ENCODE measurements around the gene HCFC1R1.
"Not testable (repeated sequence)": the region's sequence is repeated elsewhere in the genome, so short reads cannot be mapped to it uniquely, and the experiment has no call there.

HCFC1R1 gene

DNA sequence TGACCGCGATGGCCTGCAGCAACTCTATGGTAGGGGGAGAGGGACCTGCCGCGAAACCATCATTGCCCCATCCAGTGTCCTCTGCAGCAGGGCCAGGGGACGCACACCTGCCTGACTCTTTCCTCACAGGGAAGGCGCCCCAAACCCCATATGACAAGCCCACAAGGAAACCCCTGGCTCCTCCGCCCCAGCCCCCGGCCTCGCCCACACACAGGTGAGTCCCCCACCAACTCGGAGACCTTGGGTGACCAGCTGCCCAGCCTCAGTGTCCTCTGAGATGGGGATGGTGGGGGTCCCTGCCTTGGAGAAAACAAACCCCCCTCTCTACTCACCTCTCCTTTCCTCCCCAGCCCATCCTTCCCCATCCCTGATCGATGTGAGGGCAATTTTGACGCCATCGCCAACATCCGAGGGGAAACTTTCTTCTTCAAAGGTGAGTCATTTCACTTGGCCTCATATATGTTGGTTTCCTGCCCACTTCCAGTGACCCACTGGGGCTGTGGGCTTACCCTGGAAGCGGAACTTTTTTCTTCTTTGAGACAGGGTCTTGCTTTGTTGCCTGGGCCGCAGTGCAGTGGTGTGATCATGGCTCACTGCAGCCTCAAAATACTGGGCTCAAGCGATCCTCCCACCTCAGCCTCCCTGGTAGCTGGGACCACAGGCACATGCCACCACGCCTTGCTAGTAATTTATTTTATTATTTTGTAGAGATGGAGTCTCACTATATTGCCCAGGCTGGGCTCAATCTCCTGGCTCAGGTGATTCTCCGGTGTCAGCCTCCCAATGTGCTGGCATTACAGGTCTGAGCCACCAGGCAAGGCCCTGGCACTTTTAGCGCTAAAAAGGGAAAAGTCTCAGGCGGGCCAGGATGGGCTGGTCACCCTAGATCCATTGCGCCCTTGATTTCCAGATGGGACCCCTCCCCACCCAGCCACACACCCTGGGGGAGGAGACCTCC lies 33.7 kb upstream of the HCFC1R1 start:
- peak overlapping the region; percentile 87 for H3K4me3 ChIP-seq
- no peaks in the 10 kb centered on the region for H3K9me3 ChIP-seq
- H3K27ac ChIP-seq: 0 out of 2 replicates have a peak overlapping the region, but pooled peaks have one; percentile 51
- peaks cover 64% of the 10 kb centered on the region for H3K4me1 ChIP-seq
- H3K36me3 ChIP-seq: peaks cover 9% of the 10 kb centered on the region
- TF ChIP-seq Cebpa-rat (IDR thresholded peaks at IDR 0.05): no peak
- peak overlapping the region; percentile 94 for H3K9ac ChIP-seq
- H3K27me3 ChIP-seq: no peaks in the 10 kb centered on the region
- peak overlapping the region; percentile 99 for H3K4me2 ChIP-seq
- H4K20me1 ChIP-seq: peaks cover 29% of the 10 kb centered on the region; the same call in 1 of the 2 replicates

DNA sequence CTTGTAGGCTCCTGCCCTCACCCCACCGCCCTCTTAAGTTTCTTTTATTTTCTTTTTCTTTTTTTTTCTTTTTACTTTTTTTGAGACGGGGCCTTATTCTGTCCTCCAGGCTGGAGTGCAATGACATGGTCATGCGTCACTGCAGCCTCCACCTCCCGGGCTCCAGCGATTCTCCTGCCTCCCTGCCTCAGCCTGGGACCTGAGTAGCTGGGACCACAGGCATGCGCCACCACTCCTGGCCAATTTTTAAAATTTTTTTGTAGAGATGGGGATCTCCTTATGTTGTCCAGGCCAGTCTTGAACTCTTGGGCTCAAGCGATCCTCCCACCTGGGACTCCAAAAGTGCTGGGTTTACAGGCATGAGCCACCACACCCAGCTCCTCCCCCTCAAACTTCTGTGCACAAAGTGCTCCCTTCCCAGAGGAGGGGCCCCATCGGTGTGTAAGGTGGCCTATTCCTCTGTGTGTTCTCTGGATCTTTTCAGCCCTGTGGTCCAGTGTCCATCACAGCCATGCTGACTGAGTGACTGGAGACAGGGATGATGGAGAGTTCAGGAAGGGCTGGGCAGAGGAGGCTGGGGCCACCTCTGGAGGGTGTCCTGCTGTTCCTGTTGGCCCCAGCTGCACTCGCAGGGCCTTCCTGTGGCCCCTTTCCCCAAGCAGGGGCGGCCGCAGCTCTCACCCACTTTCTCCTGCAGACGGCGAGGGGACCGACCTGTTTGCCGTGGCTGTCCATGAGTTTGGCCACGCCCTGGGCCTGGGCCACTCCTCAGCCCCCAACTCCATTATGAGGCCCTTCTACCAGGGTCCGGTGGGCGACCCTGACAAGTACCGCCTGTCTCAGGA lies 32.8 kb upstream of the HCFC1R1 start:
- Histone ChIP-seq H3K4me3 (no peak overlapping the region), H3K9me3 (no peaks in the 10 kb centered on the region), H3K4me1 (peaks cover 71% of the 10 kb centered on the region), H3K27me3 (no peaks in the 10 kb centered on the region), H4K20me1 (peaks cover 29% of the 10 kb centered on the region; the same call in 1 of the 2 replicates), H3K4me2 (peak overlapping the region; percentile 99), H3K27ac (0 out of 2 replicates have a peak overlapping the region, but pooled peaks have one; percentile 41), H3K36me3 (peaks cover 9% of the 10 kb centered on the region), H3K9ac (peak overlapping the region; percentile 25; the same call in 1 of the 2 replicates)
- TF ChIP-seq Cebpa-rat (IDR thresholded peaks at IDR 0.05): no peak

DNA sequence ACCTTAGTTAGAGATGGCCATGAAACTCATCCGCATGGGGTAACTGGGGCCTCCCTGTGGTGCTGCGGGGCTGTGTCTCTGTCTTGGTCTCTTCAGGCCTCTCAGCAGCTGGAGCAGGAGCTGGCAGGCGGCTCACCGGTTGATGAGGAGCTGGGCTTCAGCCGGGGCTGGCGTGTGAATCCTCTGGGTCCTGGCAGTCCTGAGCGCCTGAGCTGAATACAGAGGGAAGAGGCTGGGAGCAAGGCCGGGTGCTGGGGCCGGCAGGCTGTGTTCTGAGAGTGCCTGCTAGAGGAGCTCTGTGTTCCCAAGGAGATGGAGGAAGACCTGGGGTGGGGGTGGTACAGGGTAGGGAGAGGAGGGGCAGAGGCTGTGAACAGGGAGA lies 32.0 kb upstream of the HCFC1R1 start:
- not testable (repeated sequence) for H3K36me3 ChIP-seq, H3K4me3 ChIP-seq, H3K27me3 ChIP-seq, H3K9me3 ChIP-seq
- Histone ChIP-seq H3K4me1 (peaks cover 79% of the 10 kb centered on the region), H3K4me2 (peak overlapping the region; percentile 99), H4K20me1 (peaks cover 29% of the 10 kb centered on the region; the same call in 1 of the 2 replicates), H3K27ac (peak overlapping the region; percentile 77), H3K9ac (peak overlapping the region; percentile 50; the same call in 1 of the 2 replicates)

DNA sequence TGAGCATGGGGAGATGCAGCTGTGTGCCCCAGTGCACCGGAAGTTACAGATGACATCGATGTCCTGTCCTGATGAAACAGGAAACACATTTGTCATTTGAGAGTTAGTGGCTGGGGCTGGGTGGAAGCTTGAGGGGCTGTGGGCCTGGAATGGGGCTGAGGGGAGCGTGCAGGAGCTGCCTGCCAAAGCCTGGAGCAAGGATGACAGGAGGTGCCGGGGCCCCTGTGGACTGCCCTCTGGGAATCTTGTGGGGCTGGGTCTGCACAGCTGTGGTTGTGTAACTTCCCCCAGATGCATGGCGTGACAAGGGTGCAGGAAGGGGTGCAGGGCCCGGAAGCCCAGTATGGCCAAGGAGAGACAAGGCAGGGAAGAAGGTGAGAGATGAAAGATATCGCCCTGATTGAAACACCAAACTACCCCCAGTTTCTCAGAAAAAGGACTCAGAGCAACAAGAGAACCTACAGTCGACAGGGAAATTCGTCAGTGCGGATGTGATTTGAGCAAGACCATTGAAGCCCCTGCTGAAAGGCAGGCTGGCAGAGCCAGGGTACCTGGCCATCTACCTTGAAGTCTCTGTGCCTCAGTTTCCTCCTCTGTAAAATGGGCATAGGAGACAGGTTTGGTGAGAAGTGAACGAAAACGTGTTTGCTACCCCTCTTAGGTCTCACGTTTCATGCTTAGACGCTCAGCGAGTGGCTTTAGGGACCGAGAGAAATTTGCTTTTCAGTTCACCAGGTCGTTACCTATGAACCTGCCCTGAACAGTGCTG lies 31.4 kb upstream of the HCFC1R1 start:
- peak overlapping the region; percentile 99 for H3K4me2 ChIP-seq
- H3K9ac ChIP-seq: peak overlapping the region; percentile 50; the same call in 1 of the 2 replicates
- H4K20me1 ChIP-seq: peaks cover 29% of the 10 kb centered on the region
- H3K36me3 ChIP-seq: peaks cover 9% of the 10 kb centered on the region
- H3K27me3 ChIP-seq: peaks cover 3% of the 10 kb centered on the region
- peak overlapping the region; percentile 77 for H3K27ac ChIP-seq
- TF ChIP-seq Cebpa-rat (IDR thresholded peaks at IDR 0.05): peak; percentile 74; the same call in 1 of the 2 replicates
- peak overlapping the region; percentile 9; the same call in 1 of the 2 replicates for H3K4me3 ChIP-seq
- peaks cover 82% of the 10 kb centered on the region for H3K4me1 ChIP-seq
- H3K9me3 ChIP-seq: no peaks in the 10 kb centered on the region

DNA sequence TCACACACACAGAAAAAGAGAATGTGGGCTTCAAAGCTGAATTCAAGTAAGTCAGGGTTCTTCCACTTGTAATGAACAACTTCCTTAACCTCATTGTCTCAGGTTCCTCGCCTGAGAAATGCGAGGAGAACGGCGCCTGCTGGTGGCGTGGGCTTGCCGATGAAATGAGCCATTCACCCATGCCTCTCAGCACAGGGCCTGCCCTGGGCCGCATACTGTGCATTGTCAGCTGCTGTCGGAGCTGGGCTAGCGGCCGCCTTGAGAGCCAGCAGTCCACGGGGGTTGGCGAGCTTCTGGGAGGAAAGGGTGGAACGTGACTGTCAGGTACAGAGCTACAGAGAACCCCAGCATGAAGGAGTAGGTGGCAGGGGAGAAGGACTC lies 29.6 kb upstream of the HCFC1R1 start:
- H3K4me3 ChIP-seq, H3K9ac ChIP-seq, H3K27ac ChIP-seq, H3K36me3 ChIP-seq, H3K9me3 ChIP-seq, H3K4me2 ChIP-seq: not testable (repeated sequence)
- Histone ChIP-seq H3K4me1 (peaks cover 78% of the 10 kb centered on the region), H3K27me3 (peaks cover 21% of the 10 kb centered on the region), H4K20me1 (peaks cover 42% of the 10 kb centered on the region)

DNA sequence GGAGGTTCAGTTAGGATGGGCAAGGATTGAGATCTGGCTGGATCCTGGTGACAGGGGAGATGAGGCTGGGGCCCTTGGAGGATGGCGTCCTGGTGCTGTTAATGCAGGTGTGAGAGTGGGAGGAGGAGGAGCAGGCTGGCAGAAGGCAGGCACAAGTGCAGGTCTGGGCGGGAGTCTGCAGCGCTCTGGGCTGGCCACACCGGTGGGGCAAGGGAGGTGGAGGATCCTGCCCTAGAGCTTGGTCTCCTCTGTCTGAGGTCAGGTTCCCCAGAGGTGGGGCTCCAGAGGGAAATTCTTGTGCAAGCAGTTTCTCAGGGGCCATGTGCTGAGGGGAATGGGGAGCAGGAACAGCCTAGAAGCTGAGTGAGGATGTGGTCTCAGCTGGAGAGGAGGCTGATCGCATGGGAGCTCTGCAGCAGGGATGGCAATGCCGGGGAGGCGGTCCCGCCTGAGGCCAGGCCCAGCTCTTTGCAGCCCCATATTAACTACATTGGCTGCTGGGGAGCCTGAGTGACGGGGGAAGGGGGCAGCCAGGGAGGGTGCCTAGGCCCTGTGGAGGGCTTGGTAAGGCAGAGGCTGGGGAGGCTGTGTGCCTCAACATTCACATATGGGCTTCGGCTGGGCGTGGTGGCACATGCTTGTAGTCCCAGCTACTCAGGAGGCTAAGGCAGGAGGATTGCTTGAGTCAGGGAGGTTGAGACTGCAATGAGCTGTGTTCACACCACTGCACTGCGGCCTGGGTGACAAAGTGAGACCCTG lies 29.0 kb upstream of the HCFC1R1 start:
- H3K9me3 ChIP-seq, H3K9ac ChIP-seq, H3K4me2 ChIP-seq, H3K36me3 ChIP-seq, H3K27ac ChIP-seq, H3K4me3 ChIP-seq: not testable (repeated sequence)
- Histone ChIP-seq H3K4me1 (peaks cover 72% of the 10 kb centered on the region), H4K20me1 (peaks cover 42% of the 10 kb centered on the region), H3K27me3 (peaks cover 27% of the 10 kb centered on the region)

DNA sequence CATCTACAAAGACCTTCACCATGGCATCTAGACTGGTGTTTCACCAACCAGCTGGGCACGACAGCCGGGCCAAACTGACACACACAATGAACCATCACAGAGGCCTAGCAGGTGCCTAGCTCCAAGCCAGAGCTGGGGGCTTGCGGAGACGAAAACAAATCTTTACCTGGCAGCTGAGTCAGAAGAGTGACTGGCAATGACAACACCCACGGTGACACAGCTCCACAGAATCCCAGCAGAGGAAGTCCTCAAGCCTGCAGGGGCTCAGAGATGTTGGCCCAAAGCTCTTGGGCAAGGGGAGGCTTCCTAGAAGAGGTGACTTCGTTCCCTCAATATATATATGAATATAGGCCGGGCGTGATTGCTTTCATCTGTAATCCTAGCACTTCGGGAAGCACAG lies 27.8 kb upstream of the HCFC1R1 start:
- H4K20me1 ChIP-seq: peaks cover 42% of the 10 kb centered on the region
- H3K9me3 ChIP-seq: no peaks in the 10 kb centered on the region
- H3K4me2 ChIP-seq: peak overlapping the region; percentile 75
- H3K4me1 ChIP-seq: peaks cover 65% of the 10 kb centered on the region
- H3K27me3 ChIP-seq: peaks cover 39% of the 10 kb centered on the region
- no peak overlapping the region for H3K4me3 ChIP-seq
- no peak for TF ChIP-seq Cebpa-rat (IDR thresholded peaks at IDR 0.05)
- no peak overlapping the region for H3K27ac ChIP-seq
- no peak overlapping the region for H3K9ac ChIP-seq
- H3K36me3 ChIP-seq: peaks cover 6% of the 10 kb centered on the region; the same call in 1 of the 2 replicates

DNA sequence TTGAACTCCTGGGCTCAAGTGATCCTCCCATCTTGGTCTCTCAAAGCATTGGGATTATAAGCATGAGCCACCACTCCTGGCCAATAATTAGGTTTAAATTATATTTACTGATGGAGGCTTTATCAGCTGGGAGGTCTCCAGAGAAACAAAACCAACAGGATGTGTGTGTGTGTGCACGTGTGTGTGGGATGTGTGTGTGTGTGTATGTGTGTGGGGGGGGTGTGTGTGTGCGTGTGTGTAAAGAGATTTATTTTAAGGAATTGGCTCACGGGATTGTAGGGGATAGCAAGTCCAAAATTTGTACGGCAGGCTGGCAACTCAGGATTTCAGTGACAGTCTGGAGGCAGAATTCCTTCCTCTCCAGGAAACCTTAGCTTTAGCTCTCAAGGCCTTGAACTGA lies 27.3 kb upstream of the HCFC1R1 start:
- Histone ChIP-seq H3K4me1 (peaks cover 65% of the 10 kb centered on the region), H3K27ac (no peak overlapping the region), H3K4me2 (peak overlapping the region; percentile 75), H3K27me3 (peaks cover 44% of the 10 kb centered on the region), H3K36me3 (peaks cover 6% of the 10 kb centered on the region; the same call in 1 of the 2 replicates), H3K9ac (no peak overlapping the region), H4K20me1 (peaks cover 47% of the 10 kb centered on the region), H3K9me3 (no peaks in the 10 kb centered on the region), H3K4me3 (no peak overlapping the region)
- no peak for TF ChIP-seq Cebpa-rat (IDR thresholded peaks at IDR 0.05)

All from BLaER1 (cell line).